H9 (cell line): ENCODE results near the gene BMPER. TPM values are rescaled to one million over a fixed set of nuclear protein-coding genes. Genes with fewer than 3 reads are reported as not detected.

Source experiments
- DNase-seq: peaks from one replicate; pipeline ENCODE4 v3.0.0-alpha.2; 2017
- H2AFZ ChIP-seq: one replicate; pipeline ENCODE4 v1.6.1; 2013; ENCODE audit warnings: mild to moderate bottlenecking, low read length, control low read depth, moderate library complexity
- H2AK5ac ChIP-seq: 2 replicates; pipeline ENCODE4 v1.6.1; 2013; ENCODE audit warnings: low read length, control low read depth, mixed read lengths; ENCODE audit not compliant: insufficient read length
- H2BK120ac ChIP-seq: one replicate; pipeline ENCODE4 v1.6.1; 2013; ENCODE audit warnings: low read depth, mild to moderate bottlenecking, low read length, control low read depth, inconsistent platforms; ENCODE audit not compliant: poor library complexity, severe bottlenecking
- H2BK12ac ChIP-seq: 2 replicates; pipeline ENCODE4 v1.6.1; 2013; ENCODE audit warnings: low read length, control low read depth, mixed read lengths, low read depth; ENCODE audit not compliant: insufficient read length
- H2BK15ac ChIP-seq: 2 replicates; pipeline ENCODE4 v1.6.1; 2013; ENCODE audit warnings: low read depth, low read length, control low read depth
- H2BK20ac ChIP-seq: one replicate; pipeline ENCODE4 v1.6.1; 2013; ENCODE audit warnings: low read depth, mild to moderate bottlenecking, low read length, control low read depth, inconsistent platforms; ENCODE audit not compliant: poor library complexity, severe bottlenecking
- H2BK5ac ChIP-seq: 2 replicates; pipeline ENCODE4 v1.6.1; 2013; ENCODE audit warnings: low read length, control low read depth, mixed read lengths; ENCODE audit not compliant: insufficient read length
- H3K14ac ChIP-seq: 2 replicates; pipeline ENCODE4 v1.6.1; 2013; ENCODE audit warnings: low read length, control low read depth; ENCODE audit not compliant: insufficient read depth
- H3K18ac ChIP-seq: 2 replicates; pipeline ENCODE4 v1.6.1; 2013; ENCODE audit warnings: low read depth, mild to moderate bottlenecking, mixed read lengths, low read length, control low read depth; ENCODE audit not compliant: insufficient read length
- H3K23ac ChIP-seq: 2 replicates; pipeline ENCODE4 v1.6.1; 2013; ENCODE audit warnings: low read length, control low read depth, mixed read lengths, low read depth; ENCODE audit not compliant: insufficient read length
- H3K23me2 ChIP-seq: 2 replicates; pipeline ENCODE4 v1.6.1; 2013; ENCODE audit warnings: low read depth, mild to moderate bottlenecking, mixed read lengths, low read length, control low read depth; ENCODE audit not compliant: insufficient read length, poor library complexity, severe bottlenecking
- H3K27ac ChIP-seq: 2 replicates; pipeline ENCODE4 v1.5.1; 2013; ENCODE audit warnings: low read length, control low read depth, mixed read lengths, low read depth; ENCODE audit not compliant: insufficient read length
- H3K27me3 ChIP-seq: 2 replicates; pipeline ENCODE4 v1.6.1; 2013; ENCODE audit warnings: low read length, control low read depth, inconsistent platforms; ENCODE audit not compliant: insufficient read depth
- H3K4ac ChIP-seq: 2 replicates; pipeline ENCODE4 v1.6.1; 2013; ENCODE audit warnings: low read depth, mild to moderate bottlenecking, control low read depth, inconsistent platforms, low read length, moderate library complexity
- H3K4me1 ChIP-seq: 2 replicates; pipeline ENCODE4 v1.6.1; 2013; ENCODE audit warnings: low read length, control low read depth, inconsistent platforms; ENCODE audit not compliant: insufficient read depth
- H3K4me2 ChIP-seq: 2 replicates; pipeline ENCODE4 v1.6.1; 2013; ENCODE audit warnings: low read length, control low read depth, mixed read lengths; ENCODE audit not compliant: insufficient read length, insufficient read depth
- H3K56ac ChIP-seq: 2 replicates; pipeline ENCODE4 v1.6.1; 2013; ENCODE audit warnings: low read depth, mild to moderate bottlenecking, mixed read lengths, low read length, control low read depth; ENCODE audit not compliant: insufficient read length
- H3K79me1 ChIP-seq: 2 replicates; pipeline ENCODE4 v1.6.1; 2013; ENCODE audit warnings: low read depth, mild to moderate bottlenecking, moderate library complexity, low read length, control low read depth, inconsistent platforms; ENCODE audit not compliant: insufficient read depth, poor library complexity, severe bottlenecking
- H3K79me2 ChIP-seq: 2 replicates; pipeline ENCODE4 v1.6.1; 2013; ENCODE audit warnings: low read length, control low read depth, inconsistent platforms; ENCODE audit not compliant: insufficient read depth
- H3K9ac ChIP-seq: 2 replicates; pipeline ENCODE4 v1.6.1; 2013; ENCODE audit warnings: low read length, control low read depth, mixed read lengths; ENCODE audit not compliant: insufficient read length; ENCODE audit errors: extremely low read depth
- H3K9me3 ChIP-seq: one replicate; pipeline ENCODE4 v1.6.1; 2013; ENCODE audit warnings: low read depth, low read length, inconsistent platforms; ENCODE audit not compliant: control insufficient read depth
- H3T11ph ChIP-seq: one replicate; pipeline ENCODE4 v1.6.1; 2013; ENCODE audit warnings: mild to moderate bottlenecking, low read length, control low read depth, inconsistent platforms
- H4K20me1 ChIP-seq: one replicate; pipeline ENCODE4 v1.6.1; 2013; ENCODE audit not compliant: control insufficient read depth, insufficient read length, insufficient read depth
- H4K5ac ChIP-seq: 2 replicates; pipeline ENCODE4 v1.6.1; 2013; ENCODE audit warnings: low read depth, mild to moderate bottlenecking, mixed read lengths, low read length, control low read depth; ENCODE audit not compliant: insufficient read length
- H4K8ac ChIP-seq: replicated peaks from 2 replicates; pipeline ENCODE4 v1.6.1; 2013; ENCODE audit warnings: low read length, control low read depth, mixed read lengths, low read depth; ENCODE audit not compliant: insufficient read length
- H4K91ac ChIP-seq: 2 replicates; pipeline ENCODE4 v1.6.1; 2013; ENCODE audit warnings: low read depth, mild to moderate bottlenecking, moderate library complexity, mixed read lengths, low read length, control low read depth; ENCODE audit not compliant: insufficient read length
- H3K27ac Mint-ChIP-seq, 3 experiments: 2 replicates in 2 of 3; 3 replicates in 1 of 3; pipeline ENCODE4 v1.8.0; 2020 to 2021; ENCODE audit warnings: mixed read lengths in 3 of 3, mild to moderate bottlenecking in 1 of 3, moderate library complexity in 1 of 3
- H3K27me3 Mint-ChIP-seq: 2 replicates; pipeline ENCODE4 v1.8.0; 2021; ENCODE audit warnings: low read depth, mild to moderate bottlenecking, moderate library complexity, mixed read lengths
- H3K36me3 Mint-ChIP-seq, 3 experiments: 2 replicates in 2 of 3; 3 replicates in 1 of 3; pipeline ENCODE4 v1.8.0; 2020 to 2021; ENCODE audit warnings: low read depth in 3 of 3, mixed read lengths in 3 of 3; ENCODE audit not compliant: insufficient read depth in 1 of 3
- H3K4me1 Mint-ChIP-seq, 2 experiments: 2 replicates each; pipeline ENCODE4 v1.8.0; 2020; ENCODE audit warnings: mixed read lengths in 2 of 2
- H3K4me3 Mint-ChIP-seq, 2 experiments: 2 replicates in 1 of 2; 3 replicates in 1 of 2; pipeline ENCODE4 v1.8.0; 2020 to 2021; ENCODE audit warnings: mild to moderate bottlenecking in 2 of 2, mixed read lengths in 2 of 2, moderate library complexity in 1 of 2
- H3K9me3 Mint-ChIP-seq, 2 experiments: 2 replicates in 1 of 2; 3 replicates in 1 of 2; pipeline ENCODE4 v1.8.0; 2020; ENCODE audit warnings: mild to moderate bottlenecking in 2 of 2, mixed read lengths in 2 of 2, moderate library complexity in 1 of 2
- WGBS: extraction: QIAGEN DNeasy Blood & Tissue Kit; methylation state at CpG from one replicate; pipeline ENCODE4 v1.1.7; 2013; ENCODE audit warnings: missing lambda C conversion rate, low lambda C conversion rate, mixed read lengths; ENCODE audit not compliant: insufficient read length; ENCODE audit errors: extremely low coverage; 5-methylcytosine and 5-hydroxymethylcytosine counted together
- total RNA-seq: library from RNA; stranded (reverse); gene quantifications from 2 replicates; pipeline ENCODE4 v1.2.1, GENCODE V29; 2021
- TF ChIP-seq, protein P1 (sequence below): fragments of 200-600 bp; sonication (generic); conservative IDR thresholded peaks from 3 replicates; pipeline ENCODE4 v1.8.0; 2021; ENCODE audit warnings: antibody characterized with exemption, mild to moderate bottlenecking

Gene BMPER
- total RNA-seq, 1 experiment from 2014 or later = 0.20 TPM

DNA sequence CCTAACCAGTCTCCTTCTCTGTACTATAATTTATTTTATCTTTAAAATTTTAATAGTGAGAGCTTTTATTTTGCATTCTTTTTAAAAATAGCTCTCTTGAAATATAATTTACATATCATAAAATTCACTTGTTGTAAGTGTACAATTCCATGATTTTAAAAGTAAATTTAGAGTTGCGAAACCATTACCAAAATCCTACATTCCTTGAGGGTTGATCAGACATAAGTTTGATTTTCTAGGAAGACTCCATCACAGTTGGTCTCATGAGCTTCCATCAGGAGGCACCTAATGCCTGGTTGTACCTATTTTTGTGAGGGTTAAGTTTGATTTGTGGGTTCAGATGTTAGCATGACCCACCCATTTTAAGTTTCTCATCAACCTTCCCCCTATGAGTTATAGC, 108.1 kb downstream of the BMPER start:
- no peak overlapping the region for H3K9ac ChIP-seq
- H2AK5ac ChIP-seq = no peak overlapping the region
- H4K20me1 ChIP-seq = no peaks in the 10 kb centered on the region
- no peak overlapping the region for H3K4me2 ChIP-seq
- H2BK120ac ChIP-seq = no peak overlapping the region
- Mint-ChIP-seq H3K4me1 (peaks cover 3 to 4% of the 10 kb centered on the region in 2 experiments; a peak in 2 of 4 replicates), H3K36me3 (no peaks in the 10 kb centered on the region), H3K27ac (no peak overlapping the region), H3K27me3 (peaks cover 1% of the 10 kb centered on the region; the same call in 1 of the 2 replicates), H3K9me3 (no peaks in the 10 kb centered on the region), H3K4me3 (no peak overlapping the region)
- no CpG with 5 or more reads among the region's 1 CpG for WGBS
- H3T11ph ChIP-seq = no peak overlapping the region
- no peak overlapping the region for H4K91ac ChIP-seq
- H3K79me1 ChIP-seq = no peaks in the 10 kb centered on the region
- no peaks in the 10 kb centered on the region for H3K9me3 ChIP-seq
- no peaks in the 10 kb centered on the region for H3K4me1 ChIP-seq
- no peak overlapping the region for H3K18ac ChIP-seq
- H4K5ac ChIP-seq = no peak overlapping the region
- H3K14ac ChIP-seq = no peak overlapping the region
- H2BK20ac ChIP-seq = no peak overlapping the region
- H4K8ac ChIP-seq = no peak overlapping the region
- no peak overlapping the region for H3K23ac ChIP-seq
- TF ChIP-seq, protein P1, sequence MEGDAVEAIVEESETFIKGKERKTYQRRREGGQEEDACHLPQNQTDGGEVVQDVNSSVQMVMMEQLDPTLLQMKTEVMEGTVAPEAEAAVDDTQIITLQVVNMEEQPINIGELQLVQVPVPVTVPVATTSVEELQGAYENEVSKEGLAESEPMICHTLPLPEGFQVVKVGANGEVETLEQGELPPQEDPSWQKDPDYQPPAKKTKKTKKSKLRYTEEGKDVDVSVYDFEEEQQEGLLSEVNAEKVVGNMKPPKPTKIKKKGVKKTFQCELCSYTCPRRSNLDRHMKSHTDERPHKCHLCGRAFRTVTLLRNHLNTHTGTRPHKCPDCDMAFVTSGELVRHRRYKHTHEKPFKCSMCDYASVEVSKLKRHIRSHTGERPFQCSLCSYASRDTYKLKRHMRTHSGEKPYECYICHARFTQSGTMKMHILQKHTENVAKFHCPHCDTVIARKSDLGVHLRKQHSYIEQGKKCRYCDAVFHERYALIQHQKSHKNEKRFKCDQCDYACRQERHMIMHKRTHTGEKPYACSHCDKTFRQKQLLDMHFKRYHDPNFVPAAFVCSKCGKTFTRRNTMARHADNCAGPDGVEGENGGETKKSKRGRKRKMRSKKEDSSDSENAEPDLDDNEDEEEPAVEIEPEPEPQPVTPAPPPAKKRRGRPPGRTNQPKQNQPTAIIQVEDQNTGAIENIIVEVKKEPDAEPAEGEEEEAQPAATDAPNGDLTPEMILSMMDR = no peak
- DNase-seq = no peak
- H2BK12ac ChIP-seq = no peak overlapping the region
- no peak overlapping the region for H3K27ac ChIP-seq
- H2BK5ac ChIP-seq = no peak overlapping the region
- H3K79me2 ChIP-seq = no peaks in the 10 kb centered on the region
- no peak overlapping the region for H2BK15ac ChIP-seq
- H2AFZ ChIP-seq = no peak overlapping the region
- H3K27me3 ChIP-seq = no peaks in the 10 kb centered on the region; the same call in 1 of the 2 replicates
- no peak overlapping the region for H3K4ac ChIP-seq
- no peak overlapping the region for H3K56ac ChIP-seq
- H3K23me2 ChIP-seq = no peaks in the 10 kb centered on the region
